AG04450 (cell line): ENCODE data around the gene SMURF1. TPM values are rescaled to one million over a fixed set of nuclear protein-coding genes. Genes with fewer than 3 reads are reported as not detected.

Experiments used
- CTCF ChIA-PET: fragments of 300-600, 350-600 bp; formaldehyde crosslinking; extraction: SDS; loops from one replicate; lab custom pipeline; 2022; ENCODE audit warnings: antibody characterized with exemption, inconsistent platforms; lab: Charles Lee
- POLR2A ChIA-PET: fragments of 350-600 bp; formaldehyde crosslinking; extraction: SDS; loops from one replicate; lab custom pipeline; 2021; ENCODE audit warnings: antibody characterized with exemption, inconsistent platforms; lab: Yijun Ruan, JAX
- DNase-seq: peaks from one replicate; pipeline ENCODE4 v3.0.0-alpha.2; 2011; ENCODE audit warnings: low read depth, low spot score
- H3K27ac ChIP-seq: one replicate; pipeline ENCODE4 v1.5.1; 2012; ENCODE audit warnings: low read depth, low read length, control low read depth
- H3K27me3 ChIP-seq: one replicate; pipeline ENCODE4 v1.6.0; 2012; ENCODE audit warnings: low read length; ENCODE audit not compliant: control insufficient read depth, insufficient read depth
- H3K4me3 ChIP-seq: 2 replicates; pipeline ENCODE4 v1.5.1; 2011; ENCODE audit warnings: mild to moderate bottlenecking, low read depth, low read length, control low read depth
- H3K9me3 ChIP-seq: 2 replicates; pipeline ENCODE4 v1.5.1; 2012; ENCODE audit warnings: low read length; ENCODE audit not compliant: control insufficient read depth, insufficient read depth
- CTCF ChIP-seq: IDR thresholded peaks from 2 replicates; pipeline ENCODE4 v1.5.1; 2011; ENCODE audit warnings: low read depth, low read length, control low read depth, inconsistent platforms
- polyA plus RNA-seq: library from polyadenylated mRNA; depleted of rRNA; stranded (reverse); fragments of >200 nt; gene quantifications from 2 replicates; pipeline ENCODE4 v1.2.3, GENCODE V29; 2011; rRNA removed

Gene SMURF1
- polyA plus RNA-seq, 1 experiment = 17.1 TPM

- CTCF ChIA-PET = interaction anchor here (0.9 to 1.0 kb wide), 2 partner anchors 12 to 325 kb away, joined by 3 read pairs; no protein-coding TSS in a partner anchor
Observed at GRCh38 chr7:98985406-98985805, 158.5 kb downstream of the SMURF1 start.

DNA sequence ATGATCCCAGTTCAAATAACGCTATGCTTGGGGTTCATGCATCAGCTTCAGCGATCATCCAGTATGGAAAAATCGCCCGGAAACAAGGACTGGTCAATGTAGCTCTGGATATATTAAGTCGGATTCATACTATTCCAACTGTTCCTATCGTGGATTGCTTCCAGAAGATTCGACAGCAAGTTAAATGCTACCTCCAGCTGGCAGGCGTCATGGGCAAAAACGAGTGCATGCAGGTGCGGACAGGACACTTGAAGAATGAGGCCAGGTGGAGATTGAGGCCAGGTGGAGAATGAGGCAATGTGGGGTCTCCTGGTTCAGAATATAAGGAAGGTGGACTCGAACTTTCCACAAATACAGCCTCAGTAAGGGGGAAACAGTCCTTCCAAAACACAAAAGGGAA lies 159.8 kb downstream of the SMURF1 start:
- no peak for DNase-seq
- Histone ChIP-seq H3K27me3 (no peaks in the 10 kb centered on the region), H3K4me3 (no peak overlapping the region), H3K9me3 (no peaks in the 10 kb centered on the region), H3K27ac (no peak overlapping the region)
- no peak for TF ChIP-seq CTCF
- CTCF ChIA-PET = no interaction called here
- POLR2A ChIA-PET = no interaction called here

More at GRCh38 chr7:98985406-98985805, 158.5 kb downstream of the SMURF1 start:
- no peak for DNase-seq
- Histone ChIP-seq H3K4me3 (no peak overlapping the region), H3K27me3 (no peaks in the 10 kb centered on the region), H3K27ac (no peak overlapping the region), H3K9me3 (no peaks in the 10 kb centered on the region)
- POLR2A ChIA-PET = no interaction called here
- TF ChIP-seq CTCF = no peak

GRCh38 chr7:98982686-98983085 lies 161.2 kb downstream of the SMURF1 start:
- CTCF ChIA-PET = no interaction called here
- Histone ChIP-seq H3K27ac (no peak overlapping the region), H3K27me3 (no peaks in the 10 kb centered on the region), H3K9me3 (no peaks in the 10 kb centered on the region), H3K4me3 (no peak overlapping the region)
- POLR2A ChIA-PET = no interaction called here
- DNase-seq = no peak
- TF ChIP-seq CTCF = no peak

GRCh38 chr7:98981701-98982100 lies 162.2 kb downstream of the SMURF1 start:
- CTCF ChIA-PET = no interaction called here
- Histone ChIP-seq H3K27ac (no peak overlapping the region), H3K9me3 (no peaks in the 10 kb centered on the region), H3K4me3 (no peak overlapping the region), H3K27me3 (no peaks in the 10 kb centered on the region)
- POLR2A ChIA-PET = no interaction called here
- TF ChIP-seq CTCF = no peak
- no peak for DNase-seq

GRCh38 chr7:98978672-98979071 lies 165.2 kb downstream of the SMURF1 start:
- TF ChIP-seq CTCF = no peak
- Histone ChIP-seq H3K27me3 (no peaks in the 10 kb centered on the region), H3K27ac (no peak overlapping the region), H3K9me3 (no peaks in the 10 kb centered on the region), H3K4me3 (no peak overlapping the region)
- ChIA-PET POLR2A (interaction anchor here (1.0 kb wide), 1 partner anchor 430 kb away, joined by 3 read pairs; the partner anchor contains the start of genes BUD31 and PDAP1), CTCF (no interaction called here)
- DNase-seq = no peak

Other genes starting within 250 kb of the SMURF1 start
- gene KPNA7, start 64.0 kb upstream of the SMURF1 start, polyA plus RNA-seq = not detected in 2 replicates
- gene MYH16, start 128.7 kb upstream of the SMURF1 start, polyA plus RNA-seq = not detected in 2 replicates
- 259 and 282 TPM in 2 replicates for gene ARPC1A, start 181.8 kb upstream of the SMURF1 start, polyA plus RNA-seq
- gene ARPC1B, start 230.6 kb upstream of the SMURF1 start, polyA plus RNA-seq = 190 and 245 TPM in 2 replicates